OCI-LY7 (cell line): ENCODE results near the gene SLC20A1. TPM values are rescaled to one million over a fixed set of nuclear protein-coding genes. Genes with fewer than 3 reads are reported as not detected.

ENCODE experiments used
- BruUV-seq: library from RNA; stranded (reverse); fragments of 400-500 nt; replicated peaks from 2 replicates; lab custom pipeline; 2021; lab: Mats Ljungman, UMichigan
- CTCF ChIA-PET: fragments of 300-600 bp; sonication (Branson Sonifier 250); formaldehyde crosslinking; loops from one replicate; lab custom pipeline; 2022; ENCODE audit warnings: antibody characterized with exemption; ENCODE audit not compliant: unreplicated experiment; lab: Charles Lee
- POLR2A ChIA-PET: fragments of 300-600 bp; sonication (Branson Sonifier 250); formaldehyde crosslinking; loops from one replicate; lab custom pipeline; 2022; ENCODE audit warnings: antibody characterized with exemption; lab: Charles Lee
- DNase-seq: peaks from one replicate; pipeline ENCODE4 v3.0.0-alpha.2; 2015; ENCODE audit warnings: low spot score
- H2AFZ ChIP-seq: fragments of 200-600 bp; sonication (generic), shearing (Covaris generic); 2 replicates; pipeline ENCODE4 v1.6.1; 2014; ENCODE audit warnings: mild to moderate bottlenecking, antibody characterized with exemption, low read length, moderate library complexity
- H3K27ac ChIP-seq: fragments of 200-600 bp; sonication (generic); 2 replicates; pipeline ENCODE4 v1.5.1; 2014; ENCODE audit warnings: mixed run types, low read depth, mild to moderate bottlenecking, moderate library complexity, low read length, inconsistent platforms; ENCODE audit not compliant: poor library complexity, severe bottlenecking
- H3K36me3 ChIP-seq: fragments of 200-600 bp; sonication (generic); 2 replicates; pipeline ENCODE4 v1.6.1; 2014; ENCODE audit warnings: mild to moderate bottlenecking, antibody characterized with exemption, low read length, moderate library complexity, mixed read lengths; ENCODE audit not compliant: insufficient read depth
- H3K4me1 ChIP-seq: fragments of 200-600 bp; sonication (generic); 2 replicates; pipeline ENCODE4 v1.5.1; 2014; ENCODE audit warnings: mild to moderate bottlenecking, low read length; ENCODE audit not compliant: insufficient read depth, poor library complexity, severe bottlenecking
- H3K4me2 ChIP-seq: fragments of 200-600 bp; sonication (generic); 2 replicates; pipeline ENCODE4 v1.6.1; 2014; ENCODE audit warnings: mild to moderate bottlenecking, low read length
- H3K4me3 ChIP-seq: fragments of 200-600 bp; sonication (generic); 2 replicates; pipeline ENCODE4 v1.5.1; 2014; ENCODE audit warnings: mild to moderate bottlenecking, low read depth, low read length; ENCODE audit not compliant: poor library complexity, severe bottlenecking
- H3K79me2 ChIP-seq: fragments of 200-600 bp; sonication (generic); 2 replicates; pipeline ENCODE4 v1.6.1; 2016; ENCODE audit warnings: low read depth, mild to moderate bottlenecking, low read length, moderate library complexity, mixed read lengths; ENCODE audit not compliant: insufficient read depth
- H3K9me2 ChIP-seq: fragments of 200-600 bp; sonication (generic); 2 replicates; pipeline ENCODE4 v1.6.1; 2016; ENCODE audit warnings: mild to moderate bottlenecking, low read length, mixed read lengths; ENCODE audit not compliant: insufficient read depth
- H3K9me3 ChIP-seq: fragments of 200-600 bp; sonication (generic); 2 replicates; pipeline ENCODE4 v1.6.1; 2014; ENCODE audit warnings: mild to moderate bottlenecking, mixed run types, low read length, mixed read lengths
- H4K20me1 ChIP-seq: fragments of 200-600 bp; sonication (generic); 2 replicates; pipeline ENCODE4 v1.6.1; 2014; ENCODE audit warnings: mild to moderate bottlenecking, antibody characterized with exemption, low read length, moderate library complexity, mixed read lengths; ENCODE audit not compliant: insufficient read depth
- EZH2phosphoT487 ChIP-seq: fragments of 200-600 bp; sonication (generic); IDR thresholded peaks from 2 replicates; pipeline ENCODE4 v1.6.1; 2018; ENCODE audit warnings: low read depth, borderline replicate concordance, mild to moderate bottlenecking, mixed run types, antibody characterized with exemption, low read length, moderate library complexity, mixed read lengths
- intact Hi-C: fragments of 100-400 bp; cut with micrococcal nuclease; formaldehyde crosslinking; loops from one replicate; pipeline ENCODE4 v1.10.0; 2022; ENCODE audit not compliant: unreplicated experiment
- total RNA-seq, 2 experiments: library from RNA; depleted of rRNA in 1 of 2; stranded (reverse); fragments of >200 nt in 1 of 2; shearing (Covaris generic) in 1 of 2; gene quantifications; 2 replicates each; pipeline ENCODE4 v1.2.3, GENCODE V29; 2014 to 2022
- TF ChIP-seq, protein P1 (sequence below): fragments of 200-600 bp; sonication (generic); conservative IDR thresholded peaks from 2 replicates; pipeline ENCODE4 v1.5.1; 2014; ENCODE audit warnings: mild to moderate bottlenecking, antibody characterized with exemption, low read length, moderate library complexity, mixed read lengths

The SLC20A1 gene
- total RNA-seq, 2 experiments from 2014 or later = 64.8 to 89.5 TPM

GRCh38 chr2:112708968-112709367 is 63.2 kb downstream of the SLC20A1 start:
- Histone ChIP-seq H3K4me3 (no peak overlapping the region), H3K4me2 (no peak overlapping the region)
- POLR2A ChIA-PET = interaction anchor here (0.6 to 0.7 kb wide), 2 partner anchors 12 to 19 kb away, joined by 3 to 4 read pairs; no protein-coding TSS in a partner anchor

DNA sequence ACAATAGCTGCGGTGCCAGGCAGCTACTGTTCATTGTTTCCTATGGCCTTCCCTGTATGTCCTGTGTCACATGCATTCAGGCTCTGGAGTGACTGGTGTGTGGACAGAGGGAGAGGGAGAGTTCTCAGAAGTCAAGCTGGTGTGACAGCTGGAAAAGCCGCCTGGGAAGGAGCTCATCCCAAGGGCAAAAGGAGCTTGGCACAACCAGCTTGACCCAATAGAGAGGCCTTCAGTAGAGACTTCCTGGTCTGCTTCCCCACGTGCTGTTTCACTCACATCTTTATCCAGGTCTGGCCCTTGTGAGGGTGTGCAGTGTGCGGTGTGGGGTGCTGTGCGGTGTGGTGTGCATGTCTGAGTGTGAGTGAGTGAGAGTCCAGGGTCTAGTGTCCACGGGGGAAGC is 64.0 kb downstream of the SLC20A1 start:
- TF ChIP-seq, protein P1, sequence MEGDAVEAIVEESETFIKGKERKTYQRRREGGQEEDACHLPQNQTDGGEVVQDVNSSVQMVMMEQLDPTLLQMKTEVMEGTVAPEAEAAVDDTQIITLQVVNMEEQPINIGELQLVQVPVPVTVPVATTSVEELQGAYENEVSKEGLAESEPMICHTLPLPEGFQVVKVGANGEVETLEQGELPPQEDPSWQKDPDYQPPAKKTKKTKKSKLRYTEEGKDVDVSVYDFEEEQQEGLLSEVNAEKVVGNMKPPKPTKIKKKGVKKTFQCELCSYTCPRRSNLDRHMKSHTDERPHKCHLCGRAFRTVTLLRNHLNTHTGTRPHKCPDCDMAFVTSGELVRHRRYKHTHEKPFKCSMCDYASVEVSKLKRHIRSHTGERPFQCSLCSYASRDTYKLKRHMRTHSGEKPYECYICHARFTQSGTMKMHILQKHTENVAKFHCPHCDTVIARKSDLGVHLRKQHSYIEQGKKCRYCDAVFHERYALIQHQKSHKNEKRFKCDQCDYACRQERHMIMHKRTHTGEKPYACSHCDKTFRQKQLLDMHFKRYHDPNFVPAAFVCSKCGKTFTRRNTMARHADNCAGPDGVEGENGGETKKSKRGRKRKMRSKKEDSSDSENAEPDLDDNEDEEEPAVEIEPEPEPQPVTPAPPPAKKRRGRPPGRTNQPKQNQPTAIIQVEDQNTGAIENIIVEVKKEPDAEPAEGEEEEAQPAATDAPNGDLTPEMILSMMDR = no peak
- TF ChIP-seq EZH2phosphoT487 = no peak
- H3K4me2 ChIP-seq = no peak overlapping the region
- POLR2A ChIA-PET = interaction anchor here (0.6 to 0.7 kb wide), 2 partner anchors 13 to 19 kb away, joined by 3 to 4 read pairs; no protein-coding TSS in a partner anchor

More at GRCh38 chr2:112708968-112709367, 63.2 kb downstream of the SLC20A1 start:
- no peak overlapping the region for H2AFZ ChIP-seq
- no peaks in the 10 kb centered on the region for H3K79me2 ChIP-seq
- intact Hi-C loops = no loop called here
- H3K36me3 ChIP-seq = no peaks in the 10 kb centered on the region
- no peaks in the 10 kb centered on the region for H3K9me2 ChIP-seq
- CTCF ChIA-PET = no interaction called here
- peaks cover 14% of the 10 kb centered on the region for H3K4me1 ChIP-seq
- DNase-seq = no peak
- no peak overlapping the region for H3K27ac ChIP-seq
- no peaks in the 10 kb centered on the region for H3K9me3 ChIP-seq
- TF ChIP-seq EZH2phosphoT487 = no peak
- H4K20me1 ChIP-seq = no peaks in the 10 kb centered on the region
- BruUV-seq = no TSS peak

DNA sequence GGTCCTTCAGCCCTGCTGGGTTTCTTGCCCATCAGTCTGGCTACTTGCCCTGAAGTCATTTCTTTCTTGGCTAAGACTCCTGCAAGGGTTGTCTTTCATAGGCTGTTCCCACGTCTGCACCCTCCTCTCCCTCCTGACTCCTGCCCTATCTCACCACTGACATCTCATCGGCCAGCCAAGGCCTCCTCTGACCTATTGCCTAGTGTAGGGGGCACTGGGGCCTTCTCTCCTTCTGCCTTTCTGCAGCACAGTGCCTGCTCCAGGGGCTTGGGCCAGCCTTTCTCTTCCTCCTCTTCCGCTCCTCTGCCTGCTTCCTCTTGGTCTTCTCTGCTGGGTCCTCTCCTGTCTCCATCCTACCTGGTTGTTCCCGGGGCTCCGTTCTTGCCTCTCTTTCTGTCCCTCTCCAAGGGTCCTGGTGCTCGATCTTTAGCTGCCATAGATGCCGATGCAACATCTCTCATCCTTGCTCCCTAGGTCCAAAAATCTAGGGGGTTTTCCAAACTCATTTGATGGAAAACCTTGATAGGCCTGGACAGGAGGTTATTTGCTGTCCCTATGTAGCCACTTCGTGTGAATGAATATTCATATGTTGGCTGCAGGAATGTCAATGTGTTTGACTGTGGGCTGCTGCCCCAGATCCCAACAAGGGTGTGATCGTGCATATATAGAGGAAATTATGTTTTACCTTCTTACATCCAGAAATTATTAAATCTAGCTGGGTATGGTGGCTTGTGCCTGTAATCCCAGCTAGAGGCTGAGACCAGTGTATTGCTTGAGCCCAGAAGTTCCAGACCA is 65.4 kb downstream of the SLC20A1 start:
- no peaks in the 10 kb centered on the region for H3K79me2 ChIP-seq
- no peaks in the 10 kb centered on the region for H3K9me2 ChIP-seq
- H3K27ac ChIP-seq = no peak overlapping the region
- no peak for DNase-seq
- no peak overlapping the region for H3K4me3 ChIP-seq
- ChIA-PET POLR2A (interaction anchor here (0.5 kb wide), 1 partner anchor 483 kb away, joined by 3 read pairs; no protein-coding TSS in a partner anchor), CTCF (no interaction called here)
- no TSS peak for BruUV-seq
- no peaks in the 10 kb centered on the region for H4K20me1 ChIP-seq
- intact Hi-C loops = no loop called here
- no peaks in the 10 kb centered on the region for H3K36me3 ChIP-seq
- no peaks in the 10 kb centered on the region for H3K9me3 ChIP-seq
- peaks cover 14% of the 10 kb centered on the region for H3K4me1 ChIP-seq
- TF ChIP-seq, protein P1 = no peak
- no peak for TF ChIP-seq EZH2phosphoT487
- no peak overlapping the region for H3K4me2 ChIP-seq
- H2AFZ ChIP-seq = no peak overlapping the region

More for the DNA sequence above, 64.0 kb downstream of the SLC20A1 start:
- Histone ChIP-seq H3K79me2 (no peaks in the 10 kb centered on the region), H3K4me1 (peaks cover 14% of the 10 kb centered on the region), H3K27ac (no peak overlapping the region), H2AFZ (no peak overlapping the region), H3K4me3 (no peak overlapping the region), H3K9me3 (no peaks in the 10 kb centered on the region), H4K20me1 (no peaks in the 10 kb centered on the region), H3K36me3 (no peaks in the 10 kb centered on the region), H3K9me2 (no peaks in the 10 kb centered on the region)
- BruUV-seq = no TSS peak
- CTCF ChIA-PET = no interaction called here
- DNase-seq = no peak
- intact Hi-C loops = no loop called here
